H9 (cell line): ENCODE data around the gene CELF6. TPM values are rescaled to one million over a fixed set of nuclear protein-coding genes. Genes with fewer than 3 reads are reported as not detected.

ENCODE experiments used
- DNase-seq: peaks from one replicate; pipeline ENCODE4 v3.0.0-alpha.2; 2017
- H2AFZ ChIP-seq: one replicate; pipeline ENCODE4 v1.6.1; 2013; ENCODE audit warnings: mild to moderate bottlenecking, low read length, control low read depth, moderate library complexity
- H2AK5ac ChIP-seq: 2 replicates; pipeline ENCODE4 v1.6.1; 2013; ENCODE audit warnings: low read length, control low read depth, mixed read lengths; ENCODE audit not compliant: insufficient read length
- H2BK120ac ChIP-seq: one replicate; pipeline ENCODE4 v1.6.1; 2013; ENCODE audit warnings: low read depth, mild to moderate bottlenecking, low read length, control low read depth, inconsistent platforms; ENCODE audit not compliant: poor library complexity, severe bottlenecking
- H2BK12ac ChIP-seq: 2 replicates; pipeline ENCODE4 v1.6.1; 2013; ENCODE audit warnings: low read length, control low read depth, mixed read lengths, low read depth; ENCODE audit not compliant: insufficient read length
- H2BK15ac ChIP-seq: 2 replicates; pipeline ENCODE4 v1.6.1; 2013; ENCODE audit warnings: low read depth, low read length, control low read depth
- H2BK20ac ChIP-seq: one replicate; pipeline ENCODE4 v1.6.1; 2013; ENCODE audit warnings: low read depth, mild to moderate bottlenecking, low read length, control low read depth, inconsistent platforms; ENCODE audit not compliant: poor library complexity, severe bottlenecking
- H2BK5ac ChIP-seq: 2 replicates; pipeline ENCODE4 v1.6.1; 2013; ENCODE audit warnings: low read length, control low read depth, mixed read lengths; ENCODE audit not compliant: insufficient read length
- H3K14ac ChIP-seq: 2 replicates; pipeline ENCODE4 v1.6.1; 2013; ENCODE audit warnings: low read length, control low read depth; ENCODE audit not compliant: insufficient read depth
- H3K18ac ChIP-seq: 2 replicates; pipeline ENCODE4 v1.6.1; 2013; ENCODE audit warnings: low read depth, mild to moderate bottlenecking, mixed read lengths, low read length, control low read depth; ENCODE audit not compliant: insufficient read length
- H3K23ac ChIP-seq: 2 replicates; pipeline ENCODE4 v1.6.1; 2013; ENCODE audit warnings: low read length, control low read depth, mixed read lengths, low read depth; ENCODE audit not compliant: insufficient read length
- H3K23me2 ChIP-seq: 2 replicates; pipeline ENCODE4 v1.6.1; 2013; ENCODE audit warnings: low read depth, mild to moderate bottlenecking, mixed read lengths, low read length, control low read depth; ENCODE audit not compliant: insufficient read length, poor library complexity, severe bottlenecking
- H3K27ac ChIP-seq: 2 replicates; pipeline ENCODE4 v1.5.1; 2013; ENCODE audit warnings: low read length, control low read depth, mixed read lengths, low read depth; ENCODE audit not compliant: insufficient read length
- H3K27me3 ChIP-seq: 2 replicates; pipeline ENCODE4 v1.6.1; 2013; ENCODE audit warnings: low read length, control low read depth, inconsistent platforms; ENCODE audit not compliant: insufficient read depth
- H3K4ac ChIP-seq: 2 replicates; pipeline ENCODE4 v1.6.1; 2013; ENCODE audit warnings: low read depth, mild to moderate bottlenecking, control low read depth, inconsistent platforms, low read length, moderate library complexity
- H3K4me1 ChIP-seq: 2 replicates; pipeline ENCODE4 v1.6.1; 2013; ENCODE audit warnings: low read length, control low read depth, inconsistent platforms; ENCODE audit not compliant: insufficient read depth
- H3K4me2 ChIP-seq: 2 replicates; pipeline ENCODE4 v1.6.1; 2013; ENCODE audit warnings: low read length, control low read depth, mixed read lengths; ENCODE audit not compliant: insufficient read length, insufficient read depth
- H3K56ac ChIP-seq: 2 replicates; pipeline ENCODE4 v1.6.1; 2013; ENCODE audit warnings: low read depth, mild to moderate bottlenecking, mixed read lengths, low read length, control low read depth; ENCODE audit not compliant: insufficient read length
- H3K79me1 ChIP-seq: 2 replicates; pipeline ENCODE4 v1.6.1; 2013; ENCODE audit warnings: low read depth, mild to moderate bottlenecking, moderate library complexity, low read length, control low read depth, inconsistent platforms; ENCODE audit not compliant: insufficient read depth, poor library complexity, severe bottlenecking
- H3K79me2 ChIP-seq: 2 replicates; pipeline ENCODE4 v1.6.1; 2013; ENCODE audit warnings: low read length, control low read depth, inconsistent platforms; ENCODE audit not compliant: insufficient read depth
- H3K9ac ChIP-seq: 2 replicates; pipeline ENCODE4 v1.6.1; 2013; ENCODE audit warnings: low read length, control low read depth, mixed read lengths; ENCODE audit not compliant: insufficient read length; ENCODE audit errors: extremely low read depth
- H3K9me3 ChIP-seq: one replicate; pipeline ENCODE4 v1.6.1; 2013; ENCODE audit warnings: low read depth, low read length, inconsistent platforms; ENCODE audit not compliant: control insufficient read depth
- H3T11ph ChIP-seq: one replicate; pipeline ENCODE4 v1.6.1; 2013; ENCODE audit warnings: mild to moderate bottlenecking, low read length, control low read depth, inconsistent platforms
- H4K20me1 ChIP-seq: one replicate; pipeline ENCODE4 v1.6.1; 2013; ENCODE audit not compliant: control insufficient read depth, insufficient read length, insufficient read depth
- H4K5ac ChIP-seq: 2 replicates; pipeline ENCODE4 v1.6.1; 2013; ENCODE audit warnings: low read depth, mild to moderate bottlenecking, mixed read lengths, low read length, control low read depth; ENCODE audit not compliant: insufficient read length
- H4K8ac ChIP-seq: replicated peaks from 2 replicates; pipeline ENCODE4 v1.6.1; 2013; ENCODE audit warnings: low read length, control low read depth, mixed read lengths, low read depth; ENCODE audit not compliant: insufficient read length
- H4K91ac ChIP-seq: 2 replicates; pipeline ENCODE4 v1.6.1; 2013; ENCODE audit warnings: low read depth, mild to moderate bottlenecking, moderate library complexity, mixed read lengths, low read length, control low read depth; ENCODE audit not compliant: insufficient read length
- H3K27ac Mint-ChIP-seq, 3 experiments: 2 replicates in 2 of 3; 3 replicates in 1 of 3; pipeline ENCODE4 v1.8.0; 2020 to 2021; ENCODE audit warnings: mixed read lengths in 3 of 3, mild to moderate bottlenecking in 1 of 3, moderate library complexity in 1 of 3
- H3K27me3 Mint-ChIP-seq: 2 replicates; pipeline ENCODE4 v1.8.0; 2021; ENCODE audit warnings: low read depth, mild to moderate bottlenecking, moderate library complexity, mixed read lengths
- H3K36me3 Mint-ChIP-seq, 3 experiments: 2 replicates in 2 of 3; 3 replicates in 1 of 3; pipeline ENCODE4 v1.8.0; 2020 to 2021; ENCODE audit warnings: low read depth in 3 of 3, mixed read lengths in 3 of 3; ENCODE audit not compliant: insufficient read depth in 1 of 3
- H3K4me1 Mint-ChIP-seq, 2 experiments: 2 replicates each; pipeline ENCODE4 v1.8.0; 2020; ENCODE audit warnings: mixed read lengths in 2 of 2
- H3K4me3 Mint-ChIP-seq, 2 experiments: 2 replicates in 1 of 2; 3 replicates in 1 of 2; pipeline ENCODE4 v1.8.0; 2020 to 2021; ENCODE audit warnings: mild to moderate bottlenecking in 2 of 2, mixed read lengths in 2 of 2, moderate library complexity in 1 of 2
- H3K9me3 Mint-ChIP-seq, 2 experiments: 2 replicates in 1 of 2; 3 replicates in 1 of 2; pipeline ENCODE4 v1.8.0; 2020; ENCODE audit warnings: mild to moderate bottlenecking in 2 of 2, mixed read lengths in 2 of 2, moderate library complexity in 1 of 2
- WGBS: extraction: QIAGEN DNeasy Blood & Tissue Kit; methylation state at CpG from one replicate; pipeline ENCODE4 v1.1.7; 2013; ENCODE audit warnings: missing lambda C conversion rate, low lambda C conversion rate, mixed read lengths; ENCODE audit not compliant: insufficient read length; ENCODE audit errors: extremely low coverage; 5-methylcytosine and 5-hydroxymethylcytosine counted together
- total RNA-seq: library from RNA; stranded (reverse); gene quantifications from 2 replicates; pipeline ENCODE4 v1.2.1, GENCODE V29; 2021
- TF ChIP-seq, protein P1 (sequence below): fragments of 200-600 bp; sonication (generic); conservative IDR thresholded peaks from 3 replicates; pipeline ENCODE4 v1.8.0; 2021; ENCODE audit warnings: antibody characterized with exemption, mild to moderate bottlenecking

CELF6 gene
- total RNA-seq, 1 experiment from 2014 or later: 0.13 TPM

GRCh38 chr15:72313881-72314280 lies 6.1 kb downstream of the CELF6 start:
- peaks cover 5% of the 10 kb centered on the region; the same call in 1 of the 2 replicates for H3K27me3 ChIP-seq
- H4K20me1 ChIP-seq: no peaks in the 10 kb centered on the region
- Mint-ChIP-seq H3K27ac (no peak overlapping the region), H3K4me1 (peaks cover 4 to 6% of the 10 kb centered on the region in 2 experiments; a peak in 2 of 4 replicates), H3K4me3 (no peak overlapping the region), H3K36me3 (no peaks in the 10 kb centered on the region), H3K9me3 (0 out of 5 replicates have a peak, but pooled peaks cover 0 to under 1% of the 10 kb centered on the region in 2 experiments), H3K27me3 (peaks cover 64% of the 10 kb centered on the region)
- no peak overlapping the region for H2BK15ac ChIP-seq
- no peak overlapping the region for H2BK5ac ChIP-seq
- no peaks in the 10 kb centered on the region for H3K79me1 ChIP-seq
- no peaks in the 10 kb centered on the region for H3K4me1 ChIP-seq
- no peak for DNase-seq
- H3K27ac ChIP-seq: no peak overlapping the region
- no peak overlapping the region for H4K91ac ChIP-seq
- no peak overlapping the region for H3K18ac ChIP-seq
- no peak overlapping the region for H2BK12ac ChIP-seq
- no CpG with 5 or more reads among the region's 2 CpGs for WGBS
- no peaks in the 10 kb centered on the region for H3K79me2 ChIP-seq
- H3K4me2 ChIP-seq: no peak overlapping the region
- no peak overlapping the region for H3K56ac ChIP-seq
- H2BK120ac ChIP-seq: no peak overlapping the region
- H3K23ac ChIP-seq: no peak overlapping the region
- no peaks in the 10 kb centered on the region for H3K9me3 ChIP-seq
- no peaks in the 10 kb centered on the region for H3K23me2 ChIP-seq
- no peak overlapping the region for H2AK5ac ChIP-seq
- H2AFZ ChIP-seq: no peak overlapping the region
- TF ChIP-seq, protein P1, sequence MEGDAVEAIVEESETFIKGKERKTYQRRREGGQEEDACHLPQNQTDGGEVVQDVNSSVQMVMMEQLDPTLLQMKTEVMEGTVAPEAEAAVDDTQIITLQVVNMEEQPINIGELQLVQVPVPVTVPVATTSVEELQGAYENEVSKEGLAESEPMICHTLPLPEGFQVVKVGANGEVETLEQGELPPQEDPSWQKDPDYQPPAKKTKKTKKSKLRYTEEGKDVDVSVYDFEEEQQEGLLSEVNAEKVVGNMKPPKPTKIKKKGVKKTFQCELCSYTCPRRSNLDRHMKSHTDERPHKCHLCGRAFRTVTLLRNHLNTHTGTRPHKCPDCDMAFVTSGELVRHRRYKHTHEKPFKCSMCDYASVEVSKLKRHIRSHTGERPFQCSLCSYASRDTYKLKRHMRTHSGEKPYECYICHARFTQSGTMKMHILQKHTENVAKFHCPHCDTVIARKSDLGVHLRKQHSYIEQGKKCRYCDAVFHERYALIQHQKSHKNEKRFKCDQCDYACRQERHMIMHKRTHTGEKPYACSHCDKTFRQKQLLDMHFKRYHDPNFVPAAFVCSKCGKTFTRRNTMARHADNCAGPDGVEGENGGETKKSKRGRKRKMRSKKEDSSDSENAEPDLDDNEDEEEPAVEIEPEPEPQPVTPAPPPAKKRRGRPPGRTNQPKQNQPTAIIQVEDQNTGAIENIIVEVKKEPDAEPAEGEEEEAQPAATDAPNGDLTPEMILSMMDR: no peak
- H3T11ph ChIP-seq: no peak overlapping the region
- H4K8ac ChIP-seq: no peak overlapping the region
- H3K14ac ChIP-seq: no peak overlapping the region
- H3K9ac ChIP-seq: no peak overlapping the region
- no peak overlapping the region for H3K4ac ChIP-seq
- H2BK20ac ChIP-seq: no peak overlapping the region
- H4K5ac ChIP-seq: no peak overlapping the region
